Fibroblast of pulmonary artery (primary cell): ENCODE data around the gene POLR2C.

Experiments used
- DNase-seq: peaks from one replicate; pipeline ENCODE4 v3.0.0-alpha.2; 2010; ENCODE audit warnings: low read depth
- H3K4me3 ChIP-seq: replicated peaks from 2 replicates; pipeline ENCODE4 v1.5.1; 2011; ENCODE audit warnings: low read depth, mild to moderate bottlenecking, control low read depth, low read length, moderate library complexity
- CTCF ChIP-seq: IDR thresholded peaks from 2 replicates; pipeline ENCODE4 v1.5.1; 2011; ENCODE audit warnings: mild to moderate bottlenecking, control low read depth, low read length, inconsistent platforms; ENCODE audit errors: missing control alignments

Gene POLR2C

GRCh38 chr16:57516176-57516725, 53.8 kb downstream of the POLR2C start:
- no peak for TF ChIP-seq CTCF
- DNase-seq = no peak

DNA sequence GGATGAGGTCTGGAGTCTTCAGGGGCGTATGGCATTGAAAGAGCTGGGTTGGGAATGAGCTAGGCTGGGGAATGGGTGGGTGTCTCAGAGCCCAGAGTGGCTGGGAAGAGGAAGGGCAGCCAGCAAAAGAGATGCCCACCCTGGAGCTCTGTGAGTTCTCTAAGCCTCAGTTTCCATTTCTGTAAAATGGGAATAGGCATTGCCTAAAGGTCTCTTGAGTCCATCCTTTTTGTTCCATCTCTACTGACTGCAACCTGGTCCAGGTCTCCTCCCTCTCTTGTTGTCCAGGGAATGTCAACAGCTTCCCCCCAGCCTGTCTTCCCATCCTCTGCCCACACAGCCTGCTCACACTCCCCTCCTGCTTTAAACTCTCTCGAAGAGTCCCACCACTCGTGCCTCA, 54.3 kb downstream of the POLR2C start:
- no peak for DNase-seq
- no peak overlapping the region for H3K4me3 ChIP-seq
- no peak for TF ChIP-seq CTCF

More at GRCh38 chr16:57516176-57516725, 53.8 kb downstream of the POLR2C start:
- no peak overlapping the region for H3K4me3 ChIP-seq

DNA sequence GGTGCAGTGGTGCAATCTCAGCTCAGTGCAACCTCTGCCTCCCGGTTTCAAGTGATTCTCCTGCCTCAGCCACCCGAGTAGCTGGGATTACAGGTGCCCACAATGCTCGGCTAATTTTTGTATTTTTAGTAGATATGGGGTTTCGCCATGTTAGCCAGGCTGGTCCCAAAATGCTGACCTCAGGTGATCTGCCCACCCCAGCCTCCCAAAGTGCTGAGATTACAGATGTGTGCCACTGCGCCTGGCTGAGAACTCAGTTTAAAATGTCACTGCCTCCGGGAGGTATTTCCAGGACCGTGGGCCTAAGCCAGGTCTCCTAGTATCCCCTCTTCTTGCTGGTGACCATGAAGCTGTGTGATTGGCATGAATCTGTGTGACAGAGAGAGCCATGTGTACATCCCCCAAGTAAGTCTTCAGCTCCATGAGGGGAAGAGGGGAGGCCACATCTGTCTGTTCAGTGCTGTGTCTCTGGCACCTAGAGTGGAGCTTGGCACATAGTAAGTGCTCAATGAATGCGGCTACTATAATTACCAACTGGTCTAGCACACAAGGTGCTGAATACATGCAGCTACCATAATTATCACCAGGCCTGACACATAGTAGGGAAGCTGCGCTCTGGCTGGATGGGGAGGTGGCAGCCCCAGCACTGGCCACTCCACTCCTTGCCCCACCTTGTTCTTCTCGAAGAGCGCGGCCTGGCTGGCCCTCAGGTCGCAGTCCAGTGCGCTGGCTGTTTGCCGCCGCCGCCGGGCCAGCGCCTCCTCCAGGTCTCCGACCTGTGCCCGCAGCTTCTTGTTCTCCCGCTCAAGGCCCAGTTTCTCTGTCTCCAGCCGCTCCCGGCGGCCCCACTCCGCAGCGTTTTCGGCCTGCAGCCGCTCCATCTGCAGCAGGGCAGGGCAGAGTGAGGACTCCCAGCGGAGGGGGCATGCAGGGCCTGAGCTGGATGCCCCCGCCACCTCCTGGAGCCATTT, 55.2 kb downstream of the POLR2C start:
- no peak overlapping the region for H3K4me3 ChIP-seq
- no peak for TF ChIP-seq CTCF
- no peak for DNase-seq

GRCh38 chr16:57518520-57518919, 56.0 kb downstream of the POLR2C start:
- no peak for TF ChIP-seq CTCF
- H3K4me3 ChIP-seq = no peak overlapping the region
- DNase-seq = no peak

DNA sequence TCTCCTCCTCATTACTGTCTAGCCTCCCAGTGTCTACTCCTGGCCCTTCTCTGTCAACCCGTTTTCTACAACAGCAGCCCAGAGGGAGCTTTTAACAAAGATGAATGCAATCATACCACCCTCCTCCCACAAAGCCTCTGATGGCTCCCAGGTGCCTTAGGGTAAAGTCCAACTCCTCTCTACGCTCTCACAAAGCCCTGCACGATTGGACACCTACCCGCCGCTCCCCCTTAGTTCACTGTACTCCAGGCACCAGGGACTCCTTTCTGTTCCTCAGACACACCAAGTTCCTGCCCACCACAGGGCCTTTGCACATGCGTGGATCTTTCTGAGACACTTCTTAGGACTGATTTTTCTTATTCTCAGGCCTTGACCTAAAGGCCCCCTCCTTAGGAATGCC, 56.4 kb downstream of the POLR2C start:
- H3K4me3 ChIP-seq = no peak overlapping the region
- no peak for TF ChIP-seq CTCF
- DNase-seq = no peak

GRCh38 chr16:57519796-57520360, 57.4 kb downstream of the POLR2C start:
- no peak for TF ChIP-seq CTCF
- no peak overlapping the region for H3K4me3 ChIP-seq
- DNase-seq = peak; percentile 75
